ACHN (cell line): Measurements from ENCODE around the gene CAPN6.

ENCODE experiments used
- DNase-seq: peaks from one replicate; pipeline ENCODE4 v3.0.0-alpha.2; 2015
- in situ Hi-C: cut with HindIII; loops from 2 replicates; pipeline ENCODE4 v1.10.0; 2017; ENCODE audit warnings: low sequenced_read_pairs, low pct_ligation_motif_present, low pct_unique_long_range_greater_than_20kb

CAPN6 gene

GRCh38 chrX:111270339-111270738 lies at the start of gene CAPN6:
Gene CAPN6, minus strand, starts transcription at chrX:111270483. Its CDS starts 6,547 bp downstream, at chrX:111263936.
- DNase-seq: no peak
- in situ Hi-C loops: no loop called here

GRCh38 chrX:111319451-111319850 lies 49.2 kb upstream of the CAPN6 start:
- DNase-seq: no peak
- in situ Hi-C loops: no loop called here

GRCh38 chrX:111318901-111319300 lies 48.6 kb upstream of the CAPN6 start:
- DNase-seq: no peak
- in situ Hi-C loops: no loop called here

GRCh38 chrX:111309083-111309482 lies 38.8 kb upstream of the CAPN6 start:
- in situ Hi-C loops: no loop called here
- no peak for DNase-seq

GRCh38 chrX:111308039-111308438 lies 37.8 kb upstream of the CAPN6 start:
- in situ Hi-C loops: no loop called here
- no peak for DNase-seq

- no peak for DNase-seq
- in situ Hi-C loops: no loop called here
Observed at GRCh38 chrX:111302284-111302683, 32.0 kb upstream of the CAPN6 start.

- DNase-seq: no peak
- in situ Hi-C loops: no loop called here
Observed at GRCh38 chrX:111288841-111289240, 18.6 kb upstream of the CAPN6 start.

- DNase-seq: no peak
- in situ Hi-C loops: no loop called here
Observed at GRCh38 chrX:111284631-111285293, 14.5 kb upstream of the CAPN6 start.

GRCh38 chrX:111283446-111283845 lies 13.2 kb upstream of the CAPN6 start:
- DNase-seq: no peak
- in situ Hi-C loops: no loop called here

GRCh38 chrX:111282991-111283390 lies 12.7 kb upstream of the CAPN6 start:
- no peak for DNase-seq
- in situ Hi-C loops: no loop called here

GRCh38 chrX:111282139-111282538 lies 11.9 kb upstream of the CAPN6 start:
- in situ Hi-C loops: no loop called here
- no peak for DNase-seq

- in situ Hi-C loops: no loop called here
- no peak for DNase-seq
Observed at GRCh38 chrX:111268506-111268905, 1.8 kb downstream of the CAPN6 start.

- DNase-seq: no peak
- in situ Hi-C loops: no loop called here
Observed at GRCh38 chrX:111265486-111265885, 4.8 kb downstream of the CAPN6 start.

GRCh38 chrX:111264385-111264784 lies 5.9 kb downstream of the CAPN6 start:
- in situ Hi-C loops: no loop called here
- no peak for DNase-seq

- in situ Hi-C loops: no loop called here
- DNase-seq: no peak
Observed at GRCh38 chrX:111262086-111262485, 8.2 kb downstream of the CAPN6 start.

- in situ Hi-C loops: no loop called here
- DNase-seq: no peak
Observed at GRCh38 chrX:111260451-111260850, 9.8 kb downstream of the CAPN6 start.

GRCh38 chrX:111259559-111259958 lies 10.7 kb downstream of the CAPN6 start:
- no peak for DNase-seq
- in situ Hi-C loops: no loop called here

GRCh38 chrX:111257733-111258132 lies 12.6 kb downstream of the CAPN6 start:
- no peak for DNase-seq
- in situ Hi-C loops: no loop called here

- peak; percentile 45 for DNase-seq
- in situ Hi-C loops: no loop called here
Observed at GRCh38 chrX:111254896-111255693, 15.2 kb downstream of the CAPN6 start.

GRCh38 chrX:111244235-111244750 lies 26.0 kb downstream of the CAPN6 start:
- in situ Hi-C loops: no loop called here
- peak; percentile 5 for DNase-seq
